Activated naive CD4-positive, alpha-beta T cell treated with Interleukin-2 at 50 U/mL for 16 hours (primary cell): ENCODE measurements around the gene CBX8.

Experiments used
- DNase-seq: peaks from one replicate; pipeline ENCODE4 v3.0.0-alpha.2; 2020

CBX8 gene

DNA sequence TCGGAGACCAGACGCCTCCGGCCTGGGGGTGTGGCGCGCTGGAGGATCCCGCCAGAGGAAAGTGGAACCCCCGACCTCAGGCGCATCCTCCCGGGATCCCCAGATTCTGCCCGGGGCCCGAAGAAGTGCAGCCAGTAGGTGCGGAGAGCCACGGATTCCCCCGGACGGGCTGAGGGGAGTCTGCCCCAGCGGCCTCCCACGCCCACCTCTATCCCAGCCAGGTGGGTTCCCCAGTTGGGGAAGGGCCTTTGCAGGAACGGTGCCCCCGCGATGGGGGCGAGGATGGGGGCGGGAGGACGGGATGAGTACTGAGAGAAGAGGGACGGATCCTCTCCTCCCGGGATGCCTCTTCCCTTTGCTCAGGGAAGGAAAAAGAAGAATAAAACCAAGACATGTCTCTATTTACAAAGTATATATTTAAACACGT, 5.1 kb downstream of the CBX8 start:
- no peak for DNase-seq

DNA sequence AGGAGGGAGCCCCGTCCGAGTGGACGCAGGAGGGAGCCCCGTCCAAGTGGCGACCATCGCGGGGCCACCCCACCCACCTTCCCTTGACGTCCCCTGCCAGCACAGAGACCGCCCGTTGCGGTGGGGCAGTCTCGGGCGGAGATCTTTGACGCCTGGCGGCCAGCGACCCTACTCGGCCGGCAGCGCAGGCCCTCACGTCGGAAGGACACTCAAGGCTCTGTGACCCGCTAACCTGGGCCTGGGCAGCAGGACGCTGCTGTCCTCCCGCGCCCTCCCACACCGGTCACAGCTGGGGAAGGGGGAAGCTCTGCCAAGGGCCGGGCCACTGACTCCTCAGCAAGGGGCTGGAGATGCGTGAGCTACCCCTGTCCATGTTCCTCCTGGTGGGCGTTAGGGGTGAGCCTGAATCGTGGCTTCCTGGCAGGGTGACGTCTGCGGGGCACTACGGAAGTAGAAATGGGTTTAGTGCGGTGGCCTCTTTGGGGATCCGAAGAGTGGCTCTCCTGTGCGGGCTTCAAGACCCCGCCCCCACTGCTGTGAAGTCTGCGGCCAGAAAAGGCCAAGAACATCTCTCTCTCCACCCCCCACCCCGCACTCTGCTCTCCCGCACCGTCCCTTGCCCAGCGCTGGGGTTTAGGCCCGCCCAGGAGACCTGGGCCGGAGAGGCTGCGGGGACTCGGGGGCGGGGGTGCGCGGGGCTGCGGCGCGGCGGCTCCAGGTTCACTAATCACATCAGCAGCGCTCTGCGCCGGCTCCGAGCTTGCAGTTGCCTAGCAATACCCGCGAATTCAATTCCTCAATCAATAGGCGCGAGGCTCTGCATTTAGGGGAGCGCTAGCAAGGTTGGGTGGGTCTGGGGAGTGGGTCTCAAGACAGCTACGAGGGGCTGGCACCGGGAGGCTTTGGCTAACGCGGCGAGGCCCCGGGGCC, 5.8 kb downstream of the CBX8 start:
- no peak for DNase-seq

- DNase-seq, result peak; percentile 24
Observed at GRCh38 chr17:79789943-79790804, 6.7 kb downstream of the CBX8 start.

GRCh38 chr17:79788989-79789942, 7.6 kb downstream of the CBX8 start:
- DNase-seq, result no peak

GRCh38 chr17:79788455-79788854, 8.4 kb downstream of the CBX8 start:
- no peak for DNase-seq

DNA sequence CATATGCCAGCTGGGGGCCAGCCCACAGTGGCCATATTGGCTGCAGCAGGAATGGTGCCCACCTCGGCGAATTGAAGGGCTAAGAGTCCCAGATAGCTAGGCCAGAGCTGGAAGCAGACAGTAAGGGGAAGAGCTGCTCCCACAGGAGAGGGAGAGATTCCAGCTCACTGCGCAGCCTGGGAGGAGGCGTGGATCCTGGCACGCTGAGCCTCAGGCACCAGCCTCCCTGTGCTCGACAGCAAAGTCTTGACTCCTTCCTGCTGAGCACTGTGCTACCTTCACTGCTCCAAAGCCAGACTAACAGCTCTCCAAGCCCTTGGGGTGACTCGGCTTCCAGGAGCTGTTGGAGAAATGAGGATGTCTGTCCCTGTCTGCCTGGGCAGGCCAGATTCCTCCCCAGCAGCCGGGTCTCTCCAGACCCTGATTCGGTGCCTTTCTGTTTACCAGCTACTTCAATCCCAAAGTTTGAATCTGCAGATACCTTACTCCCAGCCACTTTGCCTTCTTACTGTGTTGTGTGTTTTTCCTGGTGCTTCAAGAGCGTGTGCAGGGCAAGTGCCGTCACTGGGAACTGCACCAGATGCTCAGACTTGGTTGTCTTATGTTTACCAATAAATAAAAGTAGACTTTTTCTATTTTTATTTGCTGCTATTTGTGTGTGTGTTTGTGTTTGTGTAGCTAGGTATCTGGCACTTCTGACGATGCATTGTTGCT, 9.8 kb downstream of the CBX8 start:
- no peak for DNase-seq

DNA sequence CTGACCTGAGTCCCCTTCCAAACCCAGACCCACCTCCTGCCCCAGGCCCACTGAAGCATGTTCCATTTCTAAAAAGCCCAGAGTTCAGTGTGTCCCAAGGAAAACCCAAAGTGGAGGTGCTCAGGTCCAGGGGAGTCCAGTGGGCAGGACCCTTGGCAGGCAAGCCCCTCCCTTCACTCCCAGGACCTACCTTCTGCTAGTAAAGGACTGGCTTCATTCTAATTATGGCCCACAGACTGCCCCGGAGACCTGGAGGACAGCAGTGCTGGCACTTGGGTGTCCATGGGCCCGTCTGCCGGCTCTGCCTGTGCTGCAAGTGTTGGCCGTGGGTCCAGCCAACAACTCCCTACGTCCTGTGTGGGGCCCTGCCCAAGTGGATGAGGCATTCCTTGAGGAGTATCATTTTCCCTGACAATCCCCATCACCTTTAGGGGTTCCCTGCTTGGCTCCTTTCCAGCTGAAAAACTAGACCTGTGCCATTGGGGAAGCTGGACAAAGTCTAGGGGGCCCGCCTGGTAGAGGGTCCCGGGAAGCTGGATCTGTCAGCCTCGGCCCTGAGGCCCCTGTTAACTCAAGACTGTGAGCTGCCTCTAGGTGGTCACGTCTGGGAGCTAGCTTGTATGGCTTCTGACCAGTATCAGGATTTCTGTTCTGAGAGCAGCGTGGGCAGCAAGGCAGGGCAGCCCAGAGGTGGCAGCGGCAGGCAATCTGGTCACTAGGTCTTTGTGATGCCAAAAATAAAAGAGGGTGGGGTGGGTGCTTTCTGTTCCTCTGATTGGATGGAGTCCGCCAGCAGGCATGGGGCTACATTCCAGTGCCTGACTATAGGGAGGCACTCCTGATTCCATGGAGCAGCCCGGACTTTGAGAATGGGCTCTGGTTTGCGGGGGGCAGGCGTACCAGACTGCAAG, 10.7 kb downstream of the CBX8 start:
- DNase-seq, result no peak

DNA sequence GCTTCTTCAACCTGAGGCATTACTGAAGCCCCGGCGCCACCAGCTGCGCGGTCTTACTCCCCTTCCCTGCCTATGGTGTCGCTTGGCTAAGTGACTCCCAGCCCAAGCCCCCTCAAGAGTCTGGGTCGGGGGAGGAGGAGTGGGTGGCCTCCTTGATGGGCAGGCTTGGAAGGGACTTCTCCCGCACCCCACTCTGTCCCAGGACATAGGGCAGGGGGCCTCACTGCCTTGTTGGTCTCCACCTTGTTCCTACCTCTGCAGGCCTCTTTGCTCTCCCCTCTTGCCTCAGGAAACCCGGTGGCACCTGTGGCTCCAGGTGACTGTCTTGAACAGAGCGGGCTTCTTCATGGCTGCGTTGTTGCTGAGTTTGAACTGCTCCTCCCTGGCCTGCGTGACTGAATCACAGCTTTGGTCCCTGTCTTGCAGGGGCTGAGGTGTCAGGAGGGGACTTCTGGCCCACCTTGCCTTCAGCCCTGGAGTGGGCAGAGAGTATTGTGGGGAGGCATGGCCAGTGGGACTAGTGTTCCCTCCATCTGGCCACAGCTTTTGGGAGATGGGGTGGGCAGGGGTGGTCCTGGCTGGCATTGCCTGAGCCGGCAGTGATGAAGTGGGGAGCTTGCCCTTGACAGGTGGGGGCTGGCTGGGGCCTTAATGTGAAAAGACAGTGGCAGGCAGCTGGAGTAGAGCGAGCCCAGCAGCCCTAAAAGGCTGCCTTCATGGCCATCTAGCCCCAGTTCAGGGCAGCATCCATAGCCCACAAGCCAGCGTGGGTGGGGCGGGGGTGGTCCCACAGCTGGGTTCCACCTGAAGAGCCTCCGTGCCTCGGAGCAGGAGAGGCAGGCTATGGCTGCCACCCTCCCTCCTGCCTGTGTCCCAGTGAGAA, 11.6 kb downstream of the CBX8 start:
- no peak for DNase-seq

- no peak for DNase-seq
Observed at GRCh38 chr17:79784353-79785016, 12.4 kb downstream of the CBX8 start.

GRCh38 chr17:79783891-79784290, 13.0 kb downstream of the CBX8 start:
- no peak for DNase-seq

DNA sequence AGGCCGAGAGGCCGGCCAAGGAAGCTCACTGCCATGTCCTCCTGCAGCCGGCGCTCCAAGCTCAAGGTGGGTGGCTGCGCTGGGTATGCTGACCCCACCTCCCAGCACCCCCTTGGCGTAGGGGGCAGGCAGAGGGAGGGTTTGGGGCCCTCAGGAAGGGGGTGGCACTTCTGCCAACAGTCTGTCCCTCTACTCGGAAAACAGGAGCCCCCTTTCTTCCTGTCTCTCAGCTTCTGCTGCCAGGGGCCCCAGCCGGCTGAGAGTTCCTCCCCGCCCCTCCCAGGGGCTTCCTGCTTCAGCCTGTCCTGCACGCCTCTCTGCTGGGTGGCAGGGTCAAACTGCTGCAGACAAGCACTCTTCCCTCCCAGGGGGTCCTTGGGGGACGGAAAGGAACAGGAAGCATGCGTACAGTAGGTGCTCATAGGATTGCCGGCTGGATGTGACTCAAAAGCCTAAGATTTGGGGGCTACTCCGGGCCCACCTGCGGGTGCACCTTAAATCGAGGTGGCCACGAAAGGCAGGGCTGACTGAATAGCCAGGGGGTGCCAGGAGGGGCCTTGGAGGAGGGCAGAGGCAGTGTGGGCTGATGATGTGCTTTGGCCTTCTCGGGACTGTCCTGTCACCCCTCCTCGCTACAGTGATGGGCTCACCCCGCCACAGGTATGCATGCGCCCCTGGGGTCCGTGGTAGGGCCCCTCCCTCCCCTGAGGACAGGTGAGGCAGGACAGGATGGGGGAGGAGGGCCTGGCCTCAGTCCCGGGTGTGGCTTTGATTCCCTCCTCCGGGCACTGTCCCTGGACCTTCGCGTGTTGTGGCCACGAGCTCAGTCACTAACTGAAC, 14.9 kb downstream of the CBX8 start:
- no peak for DNase-seq

GRCh38 chr17:79781012-79781650, 15.7 kb downstream of the CBX8 start:
- no peak for DNase-seq

- no peak for DNase-seq
Observed at GRCh38 chr17:79779661-79780365, 17.1 kb downstream of the CBX8 start.

DNA sequence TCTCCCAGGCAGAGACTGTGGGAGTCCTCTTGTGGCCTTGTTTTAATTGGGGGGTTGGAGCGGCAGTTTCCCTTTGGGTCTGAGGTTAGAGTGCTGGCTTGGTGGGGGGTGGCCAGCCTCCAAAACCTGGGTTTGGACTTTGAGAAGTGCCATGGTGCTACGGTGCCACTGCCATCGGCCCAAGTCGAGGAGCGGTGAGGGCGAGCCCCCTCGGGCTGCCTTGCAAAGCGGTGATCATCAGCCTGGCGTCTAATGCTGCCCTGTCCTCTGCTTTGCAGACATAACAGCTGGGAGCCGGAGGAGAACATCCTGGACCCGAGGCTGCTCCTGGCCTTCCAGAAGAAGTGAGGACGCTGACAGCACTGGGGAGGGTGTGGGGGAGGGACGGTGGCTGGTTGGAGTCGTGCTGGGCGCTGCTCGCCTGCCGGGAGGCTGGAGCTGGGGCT, 17.8 kb downstream of the CBX8 start:
- DNase-seq, result no peak

DNA sequence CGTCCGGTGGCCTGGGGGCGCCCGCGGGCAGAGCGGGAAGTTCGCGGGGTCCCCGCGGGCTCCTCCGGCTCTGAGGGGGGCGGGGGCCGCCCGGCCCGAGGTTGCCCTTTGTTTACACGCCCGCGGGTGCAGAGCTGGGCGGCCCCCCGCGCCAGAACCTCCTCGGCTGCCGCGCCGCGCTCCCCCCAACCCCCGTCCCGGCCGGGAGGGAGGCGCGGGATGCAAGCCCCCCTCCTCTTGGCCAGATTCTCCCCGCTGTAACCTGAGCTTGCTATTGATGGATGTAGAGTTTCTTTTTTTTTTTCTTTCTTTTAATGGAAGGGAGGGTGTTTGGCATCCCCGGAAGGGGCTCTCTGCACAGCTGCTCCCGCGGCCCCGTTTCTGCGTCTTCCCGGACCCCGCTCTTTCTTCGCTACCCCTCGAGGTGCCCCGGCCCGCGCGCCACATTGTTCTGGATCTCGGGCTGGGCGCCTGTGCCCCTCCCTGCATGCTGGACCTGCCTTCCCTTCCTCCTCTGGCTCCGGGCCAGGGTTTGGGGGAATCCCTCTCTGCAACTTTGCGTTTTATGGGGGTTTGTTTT, 18.3 kb downstream of the CBX8 start:
- no peak for DNase-seq

- peak; percentile 84 for DNase-seq
Observed at GRCh38 chr17:79777894-79778503, 18.9 kb downstream of the CBX8 start, which contains the start of gene CBX2. TSS of gene CBX2 (plus strand) at chr17:79778148. CDS start at chr17:79778236, 88 bp downstream.
